HAP-1 (cell line): ENCODE measurements around the gene S100Z.
"Not testable (repeated sequence)": the region's sequence is repeated elsewhere in the genome, so short reads cannot be mapped to it uniquely, and the experiment has no call there.

ENCODE experiments used
- DNase-seq, 2 experiments: peaks; one replicate each; pipeline ENCODE4 v3.0.0-alpha.2; 2016 to 2020; ENCODE audit warnings: low spot score in 2 of 2
- H3K27me3 ChIP-seq: fragments of 250-450 bp; sonication (Bioruptor Pico); 2 replicates; pipeline ENCODE4 v1.5.1; 2020; ENCODE audit warnings: low read depth, mild to moderate bottlenecking, moderate library complexity
- H3K36me3 ChIP-seq: fragments of 250-450 bp; sonication (Bioruptor Pico); replicated peaks from 2 replicates; pipeline ENCODE4 v1.5.1; 2020; ENCODE audit warnings: mild to moderate bottlenecking
- H3K4me1 ChIP-seq: fragments of 250-450 bp; sonication (Bioruptor Pico); 2 replicates; pipeline ENCODE4 v1.5.1; 2020; ENCODE audit warnings: mild to moderate bottlenecking
- H3K4me3 ChIP-seq: fragments of 250-450 bp; sonication (Bioruptor Pico); 2 replicates; pipeline ENCODE4 v1.5.1; 2020; ENCODE audit warnings: mild to moderate bottlenecking, moderate library complexity
- H3K9me3 ChIP-seq: fragments of 250-450 bp; sonication (Bioruptor Pico); 2 replicates; pipeline ENCODE4 v1.5.1; 2020; ENCODE audit warnings: mild to moderate bottlenecking, moderate library complexity
- in situ Hi-C: fragments of 300-500 bp; cut with MboI; formaldehyde crosslinking; loops from 3 replicates; pipeline ENCODE4 v1.14.3; 2020; ENCODE audit warnings: low sequenced_read_pairs, inconsistent platforms, mixed read lengths

The S100Z gene

DNA sequence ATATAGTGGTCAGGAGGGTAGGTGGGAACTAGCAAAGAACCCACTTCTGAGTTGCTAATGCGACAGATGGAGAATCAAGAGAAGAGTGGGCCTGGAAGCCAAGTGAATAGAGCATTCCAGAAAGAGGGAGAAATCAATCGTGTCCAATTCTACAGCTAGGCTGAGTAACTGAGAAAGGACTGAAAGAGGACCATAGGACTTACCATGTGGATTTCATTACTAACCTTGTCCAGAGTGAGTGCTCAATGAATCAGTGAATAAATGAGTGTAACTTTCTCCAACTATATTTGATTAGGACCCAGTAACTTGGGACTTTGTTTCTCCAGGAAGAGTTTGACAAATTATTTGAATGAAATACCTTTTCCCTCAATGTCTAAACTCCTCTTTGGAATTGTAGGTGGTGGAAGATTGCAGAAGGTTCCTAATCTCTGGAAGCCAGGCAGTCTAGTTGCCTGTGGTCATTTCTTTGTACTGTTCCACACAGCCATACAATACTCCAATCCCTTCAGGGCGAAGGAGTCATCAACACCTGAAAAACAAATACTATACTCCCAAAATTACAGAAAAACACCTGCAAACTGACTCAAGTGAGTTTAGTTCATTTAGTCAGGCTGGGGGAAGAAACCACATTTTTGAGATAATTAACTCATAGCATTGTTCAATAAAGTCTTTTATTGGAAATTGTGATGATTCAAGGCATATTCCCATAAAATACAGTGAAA, 33.5 kb upstream of the S100Z start:
- Histone ChIP-seq H3K27me3 (no peaks in the 10 kb centered on the region), H3K9me3 (no peaks in the 10 kb centered on the region), H3K36me3 (no peaks in the 10 kb centered on the region), H3K4me1 (peaks cover 12% of the 10 kb centered on the region), H3K4me3 (no peak overlapping the region)
- in situ Hi-C loops, result no loop called here
- DNase-seq, result no peak

DNA sequence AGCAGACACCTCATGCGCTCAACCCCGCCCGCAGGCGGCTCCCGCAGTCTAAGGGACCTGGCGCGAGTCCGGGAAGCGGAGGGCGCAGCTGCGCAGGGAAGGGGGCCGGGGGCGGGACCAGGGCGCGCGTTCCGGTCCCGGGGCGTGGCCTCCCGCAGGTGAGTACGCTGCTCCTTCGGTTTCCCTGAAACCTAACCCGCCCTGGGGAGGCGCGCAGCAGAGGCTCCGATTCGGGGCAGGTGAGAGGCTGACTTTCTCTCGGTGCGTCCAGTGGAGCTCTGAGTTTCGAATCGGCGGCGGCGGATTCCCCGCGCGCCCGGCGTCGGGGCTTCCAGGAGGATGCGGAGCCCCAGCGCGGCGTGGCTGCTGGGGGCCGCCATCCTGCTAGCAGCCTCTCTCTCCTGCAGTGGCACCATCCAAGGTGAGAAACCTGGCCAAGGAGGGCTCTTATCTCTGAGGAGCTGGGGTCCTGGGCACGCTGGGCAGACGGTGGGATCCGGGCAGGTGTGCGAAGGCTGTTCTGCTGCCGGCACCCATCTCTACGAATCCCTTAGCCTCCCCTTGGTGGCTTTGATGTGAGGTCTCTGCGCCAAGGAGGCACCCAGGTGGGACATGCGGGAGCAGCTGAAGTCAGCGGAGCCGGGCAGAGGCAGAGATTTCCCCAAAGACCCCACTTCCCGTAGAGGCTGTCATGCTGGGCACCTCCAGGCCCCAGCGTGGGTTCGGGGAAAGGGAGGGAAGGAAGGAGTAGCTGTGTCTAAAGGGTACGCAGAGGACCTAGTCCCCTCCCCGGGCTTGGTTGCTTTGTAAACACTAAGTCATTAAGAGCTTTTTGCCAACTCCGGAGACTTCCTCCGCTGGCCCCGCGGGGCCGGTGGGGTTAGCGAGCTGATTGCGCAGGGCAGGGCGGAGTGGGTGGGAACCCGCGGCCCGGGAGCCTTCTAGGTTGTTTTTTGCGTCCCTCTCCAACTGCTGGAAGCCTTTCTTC, 30.7 kb upstream of the S100Z start, which contains the start of gene F2RL1:
Gene F2RL1, plus strand, starts transcription at position 187 of the 988 bp plus-strand sequence. Its CDS starts 153 bp downstream, at position 340.
- DNase-seq, result peak; percentile 87 to 94
- no peaks in the 10 kb centered on the region for H3K9me3 ChIP-seq
- in situ Hi-C loops, result no loop called here
- H3K4me1 ChIP-seq, result peaks cover 12% of the 10 kb centered on the region
- H3K36me3 ChIP-seq, result no peaks in the 10 kb centered on the region
- H3K27me3 ChIP-seq, result no peaks in the 10 kb centered on the region
- H3K4me3 ChIP-seq, result peak within 1 kb of the TSS; percentile 75

DNA sequence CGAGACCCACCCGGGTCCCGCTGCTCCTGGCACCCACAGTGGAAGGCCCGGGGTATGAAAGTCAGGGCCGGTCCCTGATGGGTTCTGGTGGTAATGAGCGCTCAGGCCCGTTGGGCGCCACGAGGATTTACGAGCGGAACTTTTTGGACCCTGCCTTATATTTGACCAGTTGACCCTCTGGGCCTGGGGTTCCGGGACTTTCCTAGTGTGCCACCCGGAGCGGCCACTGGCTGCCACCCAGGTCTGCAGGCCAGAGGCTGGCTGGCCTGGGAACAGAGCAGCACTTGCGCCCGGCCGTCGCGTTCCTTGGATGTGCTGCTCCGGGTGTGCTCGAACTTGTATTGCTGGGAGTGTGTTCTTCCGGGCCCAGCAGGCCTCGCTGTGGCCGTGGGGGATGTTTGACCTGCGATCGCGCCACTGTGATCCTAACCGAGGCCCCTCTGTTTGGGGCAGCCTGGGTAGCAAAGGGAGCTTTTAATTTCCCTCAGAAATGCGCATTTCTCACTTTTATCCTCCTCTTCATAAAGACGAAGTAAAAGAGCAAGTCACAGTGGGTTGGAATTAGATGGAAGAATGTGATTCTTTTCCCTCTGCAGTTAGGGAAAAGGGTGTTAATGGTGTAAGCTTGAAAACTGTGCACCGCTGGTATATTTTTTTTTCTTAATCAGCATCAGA, 29.8 kb upstream of the S100Z start:
- H3K27me3 ChIP-seq, result no peaks in the 10 kb centered on the region
- H3K9me3 ChIP-seq, result no peaks in the 10 kb centered on the region
- DNase-seq, result peak in 1 of 2 experiments; percentile 52
- H3K4me1 ChIP-seq, result peaks cover 12% of the 10 kb centered on the region
- in situ Hi-C loops, result no loop called here
- peak overlapping the region; percentile 75 for H3K4me3 ChIP-seq
- H3K36me3 ChIP-seq, result no peaks in the 10 kb centered on the region

GRCh38 chr5:76820526-76820890, 29.3 kb upstream of the S100Z start:
- no peak for DNase-seq
- peaks cover 14% of the 10 kb centered on the region for H3K4me1 ChIP-seq
- H3K4me3 ChIP-seq, result peak overlapping the region; percentile 75
- in situ Hi-C loops, result no loop called here
- no peaks in the 10 kb centered on the region for H3K27me3 ChIP-seq
- no peaks in the 10 kb centered on the region for H3K36me3 ChIP-seq
- no peaks in the 10 kb centered on the region for H3K9me3 ChIP-seq

DNA sequence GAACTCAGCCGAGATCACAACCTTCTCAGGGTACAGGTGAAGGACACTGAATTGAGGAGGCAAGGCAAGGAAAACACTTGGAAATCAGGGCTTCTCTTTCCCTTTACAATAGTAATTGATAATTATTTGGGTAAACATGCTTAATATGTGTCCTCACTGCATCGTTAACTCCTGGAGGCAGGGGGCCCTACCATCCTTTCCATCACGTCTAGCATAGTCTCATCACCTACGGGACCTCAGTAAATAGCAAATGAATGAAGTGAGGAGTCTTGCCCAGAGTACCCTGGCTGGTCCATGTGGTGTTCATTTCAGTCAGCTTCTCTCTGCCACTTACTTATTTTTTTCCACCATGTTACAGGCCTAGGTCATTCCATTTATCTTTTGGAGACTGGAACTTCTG, 28.7 kb upstream of the S100Z start:
- no peaks in the 10 kb centered on the region for H3K27me3 ChIP-seq
- DNase-seq, result no peak
- peak overlapping the region; percentile 75 for H3K4me3 ChIP-seq
- peaks cover 20% of the 10 kb centered on the region for H3K4me1 ChIP-seq
- in situ Hi-C loops, result no loop called here
- H3K36me3 ChIP-seq, result no peaks in the 10 kb centered on the region
- H3K9me3 ChIP-seq, result no peaks in the 10 kb centered on the region

GRCh38 chr5:76822105-76822731, 27.6 kb upstream of the S100Z start:
- DNase-seq, H3K9me3 ChIP-seq, H3K27me3 ChIP-seq, in situ Hi-C loops, H3K36me3 ChIP-seq, H3K4me3 ChIP-seq: not testable (repeated sequence)
- H3K4me1 ChIP-seq, result peaks cover 24% of the 10 kb centered on the region

- H3K36me3 ChIP-seq, H3K9me3 ChIP-seq, H3K27me3 ChIP-seq, DNase-seq, H3K4me3 ChIP-seq, in situ Hi-C loops: not testable (repeated sequence)
- peaks cover 16% of the 10 kb centered on the region for H3K4me1 ChIP-seq
These were observed 23.4 kb upstream of the S100Z start for GRCh38 chr5:76826416-76826815.

DNA sequence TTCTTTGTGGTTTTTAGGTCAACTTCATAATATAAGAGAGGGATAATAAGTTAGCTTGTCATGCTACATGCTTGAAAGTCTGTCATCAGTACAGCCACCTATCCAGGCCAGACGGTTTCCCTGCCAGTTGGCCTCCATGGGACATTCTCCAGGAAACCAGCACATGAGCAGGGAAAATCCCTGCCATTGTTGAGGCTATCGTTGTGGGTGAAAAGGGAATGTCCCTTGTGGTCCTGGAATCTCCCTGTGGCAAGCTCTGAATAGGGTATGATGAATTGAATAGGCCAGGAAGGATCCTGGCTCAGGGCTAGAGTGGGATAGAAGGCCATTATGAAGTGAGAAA, 18.7 kb upstream of the S100Z start:
- H3K9me3 ChIP-seq, result no peaks in the 10 kb centered on the region
- no peaks in the 10 kb centered on the region for H3K27me3 ChIP-seq
- DNase-seq, result peak in 1 of 2 experiments; percentile 32
- H3K36me3 ChIP-seq, result peaks cover 16% of the 10 kb centered on the region
- H3K4me1 ChIP-seq, result peaks cover 12% of the 10 kb centered on the region
- H3K4me3 ChIP-seq, result no peak overlapping the region
- in situ Hi-C loops, result no loop called here

GRCh38 chr5:76836181-76836580, 13.6 kb upstream of the S100Z start:
- Histone ChIP-seq H3K4me3 (no peak overlapping the region), H3K9me3 (no peaks in the 10 kb centered on the region), H3K36me3 (peaks cover 16% of the 10 kb centered on the region), H3K27me3 (no peaks in the 10 kb centered on the region), H3K4me1 (peaks cover 11% of the 10 kb centered on the region)
- DNase-seq, result no peak
- in situ Hi-C loops, result no loop called here

- DNase-seq, result no peak
- Histone ChIP-seq H3K9me3 (no peaks in the 10 kb centered on the region), H3K4me3 (no peak overlapping the region), H3K4me1 (peaks cover 10% of the 10 kb centered on the region), H3K36me3 (peaks cover 16% of the 10 kb centered on the region), H3K27me3 (no peaks in the 10 kb centered on the region)
- in situ Hi-C loops, result no loop called here
These were observed 13.2 kb upstream of the S100Z start for GRCh38 chr5:76836585-76836984.

DNA sequence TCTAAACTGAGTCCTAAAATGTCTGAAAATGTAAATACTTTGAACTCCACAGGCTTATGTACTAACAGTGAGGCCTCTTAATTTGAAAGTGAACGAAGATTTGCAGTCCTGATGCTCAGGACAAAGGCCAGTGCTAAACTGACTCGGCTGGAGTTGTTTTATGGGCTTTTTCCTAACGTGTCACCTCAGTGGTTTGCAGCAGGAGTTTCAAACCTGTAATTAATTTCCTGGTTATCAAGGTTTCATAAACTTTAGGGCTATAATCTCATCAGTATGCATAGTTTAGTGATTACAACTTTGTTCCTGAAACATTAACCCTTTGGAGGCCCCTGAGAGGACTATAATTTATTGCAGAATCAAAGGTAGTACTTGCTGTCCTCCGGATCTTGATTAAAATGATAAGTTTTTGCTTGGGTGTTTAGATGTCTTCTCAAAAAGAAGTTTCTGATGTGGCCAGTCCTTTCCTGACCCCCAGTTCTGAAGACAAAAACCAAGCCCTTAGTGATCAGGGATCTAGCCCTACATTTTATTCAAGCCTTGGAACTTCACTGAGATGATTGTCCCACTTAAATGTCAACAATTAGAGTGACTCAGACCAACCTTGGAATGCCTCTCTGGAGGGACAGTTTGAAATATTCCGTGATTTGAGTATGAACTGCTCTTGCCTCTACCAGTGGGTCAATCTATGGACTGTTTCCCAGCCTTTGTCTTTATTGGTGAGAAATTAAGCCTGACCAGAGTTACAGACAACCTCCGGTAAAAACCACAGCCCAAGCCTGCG, 11.1 kb upstream of the S100Z start:
- in situ Hi-C loops, result no loop called here
- peak in 1 of 2 experiments; percentile 14 for DNase-seq
- Histone ChIP-seq H3K36me3 (peaks cover 7% of the 10 kb centered on the region), H3K4me1 (peaks cover 6% of the 10 kb centered on the region), H3K9me3 (no peaks in the 10 kb centered on the region), H3K27me3 (no peaks in the 10 kb centered on the region), H3K4me3 (no peak overlapping the region)

DNA sequence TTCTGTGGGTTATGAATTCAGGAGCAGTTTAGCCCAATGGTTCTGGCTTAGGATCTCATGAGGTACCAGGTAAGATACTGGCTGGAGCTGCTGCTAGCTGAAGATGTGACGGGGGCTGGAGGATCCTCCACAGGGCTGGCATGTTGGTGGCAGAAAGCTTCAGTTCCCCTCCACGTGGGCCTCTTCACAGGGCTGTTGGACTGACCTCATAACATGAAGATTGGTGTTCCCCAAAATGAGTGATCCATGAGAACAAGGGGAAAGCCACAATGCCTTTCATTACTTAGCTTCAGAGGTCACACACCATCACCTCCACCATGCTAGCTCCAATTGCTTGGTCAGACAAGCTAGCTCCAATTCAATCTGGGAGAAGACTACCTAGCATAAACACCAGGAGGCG, 8.5 kb upstream of the S100Z start:
- peaks cover 6% of the 10 kb centered on the region for H3K4me1 ChIP-seq
- H3K36me3 ChIP-seq, result no peaks in the 10 kb centered on the region
- in situ Hi-C loops, result no loop called here
- no peaks in the 10 kb centered on the region for H3K9me3 ChIP-seq
- no peak for DNase-seq
- no peaks in the 10 kb centered on the region for H3K27me3 ChIP-seq
- no peak overlapping the region for H3K4me3 ChIP-seq

GRCh38 chr5:76845890-76846289, 3.9 kb upstream of the S100Z start:
- in situ Hi-C loops, result no loop called here
- DNase-seq, result no peak
- no peaks in the 10 kb centered on the region for H3K36me3 ChIP-seq
- no peaks in the 10 kb centered on the region for H3K4me1 ChIP-seq
- no peaks in the 10 kb centered on the region for H3K9me3 ChIP-seq
- no peak overlapping the region for H3K4me3 ChIP-seq
- H3K27me3 ChIP-seq, result no peaks in the 10 kb centered on the region
